Measurements from ENCODE around the gene LITAFD.

Gene LITAFD

GRCh38 chr16:8866884-8867215 is 15.3 kb upstream of the LITAFD start:
- 5% methylated on average over 16 of the region's 16 CpGs for WGBS
- no peak overlapping the region for H2BK15ac ChIP-seq (ENCODE audit: low read depth, poor library complexity, severe bottlenecking)

GRCh38 chr16:8867216-8867931 is 14.8 kb upstream of the LITAFD start:
- peak; percentile 41 for DNase-seq
- H3K27me3 ChIP-seq (ENCODE audit: control insufficient read depth in 1 of 2, insufficient read depth in 1 of 2, low read length in 2 of 2) = no peaks in the 10 kb centered on the region
- WGBS = 1% methylated on average over 35 of the region's 35 CpGs
- peak overlapping the region; percentile 46 for H2BK5ac ChIP-seq (ENCODE audit: low read depth, low read length, poor library complexity, severe bottlenecking)
- no peak overlapping the region for H2BK15ac ChIP-seq (ENCODE audit: low read depth, poor library complexity, severe bottlenecking)
- H3K23ac ChIP-seq (ENCODE audit: low read length in 2 of 2) = peak overlapping the region in 1 of 2 experiments; percentile 96
- H4K8ac ChIP-seq (ENCODE audit: low read length) = peak overlapping the region; percentile 94
- no peaks in the 10 kb centered on the region for H3K9me3 ChIP-seq (ENCODE audit: control insufficient read depth, low read length)
- H2BK12ac ChIP-seq (ENCODE audit: low read length in 2 of 2) = peak overlapping the region in 1 of 2 experiments; percentile 91
- H2AFZ ChIP-seq (ENCODE audit: low read depth, low read length) = no peak overlapping the region
- peak overlapping the region; percentile 12 for H2BK120ac ChIP-seq (ENCODE audit: low read depth, low read length)
- H3K36me3 ChIP-seq (ENCODE audit: control insufficient read depth in 1 of 2, insufficient read depth in 2 of 2, low read depth in 1 of 2, low read length in 2 of 2) = peaks cover 12% of the 10 kb centered on the region in 2 experiments
- no peaks in the 10 kb centered on the region for H3K79me1 ChIP-seq (replicated peaks; ENCODE audit: low read length, poor library complexity, severe bottlenecking)
- peak overlapping the region; percentile 90 for H4K91ac ChIP-seq (ENCODE audit: low read length)
- H3K9ac ChIP-seq (ENCODE audit: low read length) = peak overlapping the region; percentile 91
- peaks cover 50% of the 10 kb centered on the region for H3K4me1 ChIP-seq (ENCODE audit: control insufficient read depth, insufficient read depth, low read depth, low read length)
- H3K27ac ChIP-seq (ENCODE audit: low read length, poor library complexity, severe bottlenecking) = peak overlapping the region; percentile 85
- peak overlapping the region; percentile 98 for H3K4me2 ChIP-seq (ENCODE audit: low read length, poor library complexity, severe bottlenecking)
- H3K4ac ChIP-seq (ENCODE audit: low read depth in 1 of 2, low read length in 2 of 2) = peak overlapping the region; percentile 81 to 92
- H2AK5ac ChIP-seq (ENCODE audit: low read length, severe bottlenecking) = peak overlapping the region; percentile 67
- peak overlapping the region in 1 of 2 experiments; percentile 96 for H3K14ac ChIP-seq (ENCODE audit: low read length in 2 of 2)
- peak overlapping the region; percentile 77 to 87 for H3K4me3 ChIP-seq (ENCODE audit: insufficient read depth in 1 of 2, low read depth in 1 of 2, low read length in 2 of 2)
- H3K18ac ChIP-seq (ENCODE audit: low read depth in 1 of 2, low read length in 2 of 2) = peak overlapping the region; percentile 84 to 86

More at GRCh38 chr16:8866884-8867215, 15.3 kb upstream of the LITAFD start:
- H2AK5ac ChIP-seq (ENCODE audit: low read length, severe bottlenecking) = peak overlapping the region; percentile 67
- peak overlapping the region; percentile 90 for H4K91ac ChIP-seq (ENCODE audit: low read length)
- peaks cover 52% of the 10 kb centered on the region for H3K4me1 ChIP-seq (ENCODE audit: control insufficient read depth, insufficient read depth, low read depth, low read length)
- H2BK120ac ChIP-seq (ENCODE audit: low read depth, low read length) = peak overlapping the region; percentile 54
- no peak for DNase-seq
- peak overlapping the region; percentile 38 to 91 for H2BK12ac ChIP-seq (ENCODE audit: low read length in 2 of 2)
- H3K4me2 ChIP-seq (ENCODE audit: low read length, poor library complexity, severe bottlenecking) = peak overlapping the region; percentile 98
- H3K79me1 ChIP-seq (replicated peaks; ENCODE audit: low read length, poor library complexity, severe bottlenecking) = no peaks in the 10 kb centered on the region
- no peaks in the 10 kb centered on the region for H3K9me3 ChIP-seq (ENCODE audit: control insufficient read depth, low read length)
- peak overlapping the region; percentile 94 for H4K8ac ChIP-seq (ENCODE audit: low read length)
- peak overlapping the region; percentile 84 to 86 for H3K18ac ChIP-seq (ENCODE audit: low read depth in 1 of 2, low read length in 2 of 2)
- H3K9ac ChIP-seq (ENCODE audit: low read length) = peak overlapping the region; percentile 91
- peak overlapping the region in 1 of 2 experiments; percentile 96 for H3K14ac ChIP-seq (ENCODE audit: low read length in 2 of 2)
- no peaks in the 10 kb centered on the region for H3K27me3 ChIP-seq (ENCODE audit: control insufficient read depth in 1 of 2, insufficient read depth in 1 of 2, low read length in 2 of 2)
- H3K4me3 ChIP-seq (ENCODE audit: insufficient read depth in 1 of 2, low read depth in 1 of 2, low read length in 2 of 2) = peak overlapping the region; percentile 77 to 87
- H2BK5ac ChIP-seq (ENCODE audit: low read depth, low read length, poor library complexity, severe bottlenecking) = no peak overlapping the region
- peaks cover 12 to 14% of the 10 kb centered on the region in 2 experiments for H3K36me3 ChIP-seq (ENCODE audit: control insufficient read depth in 1 of 2, insufficient read depth in 2 of 2, low read depth in 1 of 2, low read length in 2 of 2)
- peak overlapping the region; percentile 85 for H3K27ac ChIP-seq (ENCODE audit: low read length, poor library complexity, severe bottlenecking)
- H2AFZ ChIP-seq (ENCODE audit: low read depth, low read length) = no peak overlapping the region
- H3K4ac ChIP-seq (ENCODE audit: low read depth in 1 of 2, low read length in 2 of 2) = peak overlapping the region; percentile 81 to 92
- H3K23ac ChIP-seq (ENCODE audit: low read length in 2 of 2) = peak overlapping the region in 1 of 2 experiments; percentile 96

DNA sequence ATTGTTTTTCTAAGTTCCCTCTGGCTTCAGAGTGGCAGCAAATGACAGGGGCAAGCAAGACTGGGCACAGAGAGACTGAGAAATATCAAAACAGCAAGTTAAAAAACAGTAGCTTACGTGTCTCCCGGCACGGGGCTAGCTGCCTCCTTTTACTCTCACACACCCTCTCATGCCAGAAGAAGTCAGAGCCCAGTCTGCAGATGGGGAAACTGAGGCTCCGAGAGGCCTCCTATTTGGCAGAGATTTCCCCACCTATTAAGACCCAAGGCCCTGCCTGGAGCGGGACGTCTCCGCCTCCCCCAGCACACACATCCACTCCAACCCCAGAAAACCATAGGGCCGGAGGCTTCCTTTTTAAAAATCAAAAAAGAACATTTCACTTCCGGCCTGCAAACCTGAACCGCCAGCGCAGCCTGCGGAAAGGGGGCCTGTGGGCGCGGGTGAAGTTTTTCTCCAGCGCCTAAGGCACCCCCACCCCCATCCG is 14.2 kb upstream of the LITAFD start:
- no peak overlapping the region for H4K8ac ChIP-seq (ENCODE audit: low read length)
- peak overlapping the region in 1 of 2 experiments; percentile 96 for H3K14ac ChIP-seq (ENCODE audit: low read length in 2 of 2)
- H3K4me1 ChIP-seq (ENCODE audit: control insufficient read depth, insufficient read depth, low read depth, low read length) = peaks cover 44% of the 10 kb centered on the region
- peak overlapping the region in 1 of 2 experiments; percentile 92 for H3K4ac ChIP-seq (ENCODE audit: low read depth in 1 of 2, low read length in 2 of 2)
- H3K79me1 ChIP-seq (replicated peaks; ENCODE audit: low read length, poor library complexity, severe bottlenecking) = no peaks in the 10 kb centered on the region
- peaks cover 7 to 12% of the 10 kb centered on the region in 2 experiments for H3K36me3 ChIP-seq (ENCODE audit: control insufficient read depth in 1 of 2, insufficient read depth in 2 of 2, low read depth in 1 of 2, low read length in 2 of 2)
- peak overlapping the region; percentile 77 to 87 for H3K4me3 ChIP-seq (ENCODE audit: insufficient read depth in 1 of 2, low read depth in 1 of 2, low read length in 2 of 2)
- DNase-seq = peak; percentile 37
- no peak overlapping the region for H3K23ac ChIP-seq (ENCODE audit: low read length in 2 of 2)
- no peaks in the 10 kb centered on the region for H3K27me3 ChIP-seq (ENCODE audit: control insufficient read depth in 1 of 2, insufficient read depth in 1 of 2, low read length in 2 of 2)
- H2AK5ac ChIP-seq (ENCODE audit: low read length, severe bottlenecking) = peak overlapping the region; percentile 7
- H3K18ac ChIP-seq (ENCODE audit: low read depth in 1 of 2, low read length in 2 of 2) = peak overlapping the region; percentile 41 to 86
- WGBS = 0% methylated on average over 16 of the region's 16 CpGs
- H3K9me3 ChIP-seq (ENCODE audit: control insufficient read depth, low read length) = no peaks in the 10 kb centered on the region
- H2BK120ac ChIP-seq (ENCODE audit: low read depth, low read length) = peak overlapping the region; percentile 39
- no peak overlapping the region for H2BK15ac ChIP-seq (ENCODE audit: low read depth, poor library complexity, severe bottlenecking)
- H3K9ac ChIP-seq (ENCODE audit: low read length) = peak overlapping the region; percentile 91
- peak overlapping the region; percentile 98 for H3K4me2 ChIP-seq (ENCODE audit: low read length, poor library complexity, severe bottlenecking)
- no peak overlapping the region for H2BK5ac ChIP-seq (ENCODE audit: low read depth, low read length, poor library complexity, severe bottlenecking)
- no peak overlapping the region for H2AFZ ChIP-seq (ENCODE audit: low read depth, low read length)
- no peak overlapping the region for H4K91ac ChIP-seq (ENCODE audit: low read length)
- H3K27ac ChIP-seq (ENCODE audit: low read length, poor library complexity, severe bottlenecking) = peak overlapping the region; percentile 85
- peak overlapping the region in 1 of 2 experiments; percentile 33 for H2BK12ac ChIP-seq (ENCODE audit: low read length in 2 of 2)
